Measurements from ENCODE around the gene REXO4. TPM values are rescaled to one million over a fixed set of nuclear protein-coding genes. Genes with fewer than 3 reads are reported as not detected.

Gene REXO4
- total and polyA plus RNA-seq, 9 of the 15 experiments (the other 6 are each of a cell fraction or from before 2014, with no cell fraction given) = 3.4 to 72.9 (median 31.1) TPM

DNA sequence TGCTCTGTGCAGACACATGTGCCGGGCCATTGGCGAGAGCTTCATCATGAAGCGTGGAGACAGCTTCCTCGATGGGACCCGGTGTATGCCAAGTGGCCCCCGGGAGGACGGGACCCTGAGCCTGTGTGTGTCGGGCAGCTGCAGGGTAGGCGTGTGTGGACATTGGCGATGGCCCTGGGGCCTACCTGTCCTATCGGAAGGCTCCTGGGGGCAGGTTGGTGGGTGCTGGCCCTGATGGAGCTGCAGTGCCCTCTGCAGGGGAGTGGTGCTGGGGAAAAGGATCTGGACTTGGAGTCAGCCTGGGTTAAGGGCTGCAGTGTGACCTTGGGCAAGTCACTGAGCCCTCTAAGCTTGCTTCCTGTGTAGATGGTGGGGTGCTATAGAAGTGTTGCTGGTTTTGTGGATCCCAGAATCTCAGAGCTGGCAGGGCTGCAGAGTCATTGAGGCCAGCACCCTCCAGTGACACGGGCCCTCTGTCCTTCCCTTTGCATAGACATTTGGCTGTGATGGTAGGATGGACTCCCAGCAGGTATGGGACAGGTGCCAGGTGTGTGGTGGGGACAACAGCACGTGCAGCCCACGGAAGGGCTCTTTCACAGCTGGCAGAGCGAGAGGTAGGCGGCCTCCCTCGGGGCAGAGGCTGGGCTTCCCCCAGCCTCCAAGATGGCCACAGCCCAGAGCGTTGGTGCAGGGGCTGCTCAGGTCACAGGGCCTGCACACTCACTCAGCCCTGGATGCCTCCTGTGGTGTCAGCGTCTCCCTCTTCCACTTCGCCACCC is 20.1 kb upstream of the REXO4 start (continued):
- TF ChIP-seq, protein P1, sequence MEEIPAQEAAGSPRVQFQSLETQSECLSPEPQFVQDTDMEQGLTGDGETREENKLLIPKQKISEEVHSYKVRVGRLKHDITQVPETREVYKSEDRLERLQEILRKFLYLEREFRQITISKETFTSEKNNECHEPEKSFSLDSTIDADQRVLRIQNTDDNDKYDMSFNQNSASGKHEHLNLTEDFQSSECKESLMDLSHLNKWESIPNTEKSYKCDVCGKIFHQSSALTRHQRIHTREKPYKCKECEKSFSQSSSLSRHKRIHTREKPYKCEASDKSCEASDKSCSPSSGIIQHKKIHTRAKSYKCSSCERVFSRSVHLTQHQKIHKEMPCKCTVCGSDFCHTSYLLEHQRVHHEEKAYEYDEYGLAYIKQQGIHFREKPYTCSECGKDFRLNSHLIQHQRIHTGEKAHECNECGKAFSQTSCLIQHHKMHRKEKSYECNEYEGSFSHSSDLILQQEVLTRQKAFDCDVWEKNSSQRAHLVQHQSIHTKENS (CRISPR knock-in tag; IDR thresholded peaks at IDR 0.05) = no peak
- TF ChIP-seq POLR3G (IDR thresholded peaks at IDR 0.05; ENCODE audit: extremely low read depth, insufficient read length, insufficient replicate concordance) = no peak
- TF ChIP-seq, protein P2, sequence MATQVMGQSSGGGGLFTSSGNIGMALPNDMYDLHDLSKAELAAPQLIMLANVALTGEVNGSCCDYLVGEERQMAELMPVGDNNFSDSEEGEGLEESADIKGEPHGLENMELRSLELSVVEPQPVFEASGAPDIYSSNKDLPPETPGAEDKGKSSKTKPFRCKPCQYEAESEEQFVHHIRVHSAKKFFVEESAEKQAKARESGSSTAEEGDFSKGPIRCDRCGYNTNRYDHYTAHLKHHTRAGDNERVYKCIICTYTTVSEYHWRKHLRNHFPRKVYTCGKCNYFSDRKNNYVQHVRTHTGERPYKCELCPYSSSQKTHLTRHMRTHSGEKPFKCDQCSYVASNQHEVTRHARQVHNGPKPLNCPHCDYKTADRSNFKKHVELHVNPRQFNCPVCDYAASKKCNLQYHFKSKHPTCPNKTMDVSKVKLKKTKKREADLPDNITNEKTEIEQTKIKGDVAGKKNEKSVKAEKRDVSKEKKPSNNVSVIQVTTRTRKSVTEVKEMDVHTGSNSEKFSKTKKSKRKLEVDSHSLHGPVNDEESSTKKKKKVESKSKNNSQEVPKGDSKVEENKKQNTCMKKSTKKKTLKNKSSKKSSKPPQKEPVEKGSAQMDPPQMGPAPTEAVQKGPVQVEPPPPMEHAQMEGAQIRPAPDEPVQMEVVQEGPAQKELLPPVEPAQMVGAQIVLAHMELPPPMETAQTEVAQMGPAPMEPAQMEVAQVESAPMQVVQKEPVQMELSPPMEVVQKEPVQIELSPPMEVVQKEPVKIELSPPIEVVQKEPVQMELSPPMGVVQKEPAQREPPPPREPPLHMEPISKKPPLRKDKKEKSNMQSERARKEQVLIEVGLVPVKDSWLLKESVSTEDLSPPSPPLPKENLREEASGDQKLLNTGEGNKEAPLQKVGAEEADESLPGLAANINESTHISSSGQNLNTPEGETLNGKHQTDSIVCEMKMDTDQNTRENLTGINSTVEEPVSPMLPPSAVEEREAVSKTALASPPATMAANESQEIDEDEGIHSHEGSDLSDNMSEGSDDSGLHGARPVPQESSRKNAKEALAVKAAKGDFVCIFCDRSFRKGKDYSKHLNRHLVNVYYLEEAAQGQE (IDR thresholded peaks at IDR 0.05; ENCODE audit: borderline replicate concordance) = 0 out of 2 replicates have a peak, but pooled peaks have one; percentile 8
- TF ChIP-seq, protein P2 (CRISPR knock-in tag; IDR thresholded peaks at IDR 0.05; ENCODE audit: low read depth) = no peak
- TF ChIP-seq, protein P3, sequence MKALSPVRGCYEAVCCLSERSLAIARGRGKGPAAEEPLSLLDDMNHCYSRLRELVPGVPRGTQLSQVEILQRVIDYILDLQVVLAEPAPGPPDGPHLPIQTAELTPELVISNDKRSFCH (CRISPR knock-in tag; IDR thresholded peaks at IDR 0.05) = no peak
- TF ChIP-seq, protein P3 (tag; IDR thresholded peaks at IDR 0.05) = no peak
- no peak for TF ChIP-seq NCOA2 (IDR thresholded peaks at IDR 0.05; ENCODE audit: partially characterized antibody in 2 of 2)
- peak; percentile 59; the same call in 1 of the 2 replicates for TF ChIP-seq ZNF121 (CRISPR knock-in tag; conservative IDR thresholded peaks at IDR 0.05)
- TF ChIP-seq ZNF57 (CRISPR knock-in tag; IDR thresholded peaks at IDR 0.05) = no peak
- no peak for TF ChIP-seq CEBPG (CRISPR knock-in tag; IDR thresholded peaks at IDR 0.05)
- no peak for TF ChIP-seq CEBPG (tag; conservative IDR thresholded peaks at IDR 0.05 in 1 of 2, IDR thresholded peaks at IDR 0.05 in 1 of 2)
- TF ChIP-seq ARID1B (IDR thresholded peaks at IDR 0.05) = no peak
- TF ChIP-seq, protein P4, sequence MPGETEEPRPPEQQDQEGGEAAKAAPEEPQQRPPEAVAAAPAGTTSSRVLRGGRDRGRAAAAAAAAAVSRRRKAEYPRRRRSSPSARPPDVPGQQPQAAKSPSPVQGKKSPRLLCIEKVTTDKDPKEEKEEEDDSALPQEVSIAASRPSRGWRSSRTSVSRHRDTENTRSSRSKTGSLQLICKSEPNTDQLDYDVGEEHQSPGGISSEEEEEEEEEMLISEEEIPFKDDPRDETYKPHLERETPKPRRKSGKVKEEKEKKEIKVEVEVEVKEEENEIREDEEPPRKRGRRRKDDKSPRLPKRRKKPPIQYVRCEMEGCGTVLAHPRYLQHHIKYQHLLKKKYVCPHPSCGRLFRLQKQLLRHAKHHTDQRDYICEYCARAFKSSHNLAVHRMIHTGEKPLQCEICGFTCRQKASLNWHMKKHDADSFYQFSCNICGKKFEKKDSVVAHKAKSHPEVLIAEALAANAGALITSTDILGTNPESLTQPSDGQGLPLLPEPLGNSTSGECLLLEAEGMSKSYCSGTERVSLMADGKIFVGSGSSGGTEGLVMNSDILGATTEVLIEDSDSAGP (CRISPR knock-in tag; IDR thresholded peaks at IDR 0.05) = no peak
- no peak for TF ChIP-seq NCOA1 (IDR thresholded peaks at IDR 0.05; ENCODE audit: low read depth)
